HCT116 (cell line): ENCODE measurements around the gene EEFSEC. TPM values are rescaled to one million over a fixed set of nuclear protein-coding genes. Genes with fewer than 3 reads are reported as not detected.

Source experiments
- ATAC-seq: fragments of 200-7000 bp; cut with Tn5 transposase; 2 replicates; pipeline ENCODE4 v1.9.1; 2020; ENCODE audit warnings: mild to moderate bottlenecking, moderate library complexity
- BruUV-seq: library from RNA; stranded (reverse); fragments of 400-500 nt; replicated peaks from 2 replicates; lab custom pipeline; 2021; lab: Mats Ljungman, UMichigan
- CTCF ChIA-PET: fragments of 300-600 bp; sonication (Branson Sonifier 250); formaldehyde crosslinking; loops from one replicate; lab custom pipeline; 2021; ENCODE audit warnings: antibody characterized with exemption; lab: Charles Lee
- POLR2A ChIA-PET: fragments of 300-600, 350-600 bp; sonication (Branson Sonifier 250); formaldehyde crosslinking; loops from one replicate; lab custom pipeline; 2021; ENCODE audit warnings: antibody characterized with exemption; lab: Charles Lee
- RAD21 ChIA-PET, 2 experiments: fragments of 300-600 bp; sonication (Branson Sonifier 250); formaldehyde crosslinking; loops; one replicate each; lab custom pipeline; 2023; ENCODE audit warnings: low total read pairs in 2 of 2; ENCODE audit not compliant: uncharacterized antibody in 2 of 2, unreplicated experiment in 2 of 2, low non-redundant PET in 1 of 2; lab: Charles Lee
- DNase-seq: peaks from one replicate; pipeline ENCODE4 v3.0.0-alpha.2; 2010; ENCODE audit warnings: low read depth, low spot score
- H2AFZ ChIP-seq: fragments of 200-600 bp; shearing (Covaris generic), sonication (generic); 2 replicates; pipeline ENCODE4 v1.6.1; 2017; ENCODE audit warnings: low read depth, mixed run types, mixed read lengths, antibody characterized with exemption, low read length; ENCODE audit not compliant: poor library complexity, severe bottlenecking
- H3K27ac ChIP-seq: 2 replicates; pipeline ENCODE4 v1.5.1; 2012; ENCODE audit warnings: low read depth, low read length
- H3K27me3 ChIP-seq: fragments of 200-600 bp; sonication (generic); 2 replicates; pipeline ENCODE4 v1.6.1; 2016; ENCODE audit warnings: mixed run types, low read length, mixed read lengths; ENCODE audit not compliant: insufficient read depth
- H3K36me3 ChIP-seq, 2 experiments: fragments of 200-500 bp in 1 of 2; fragments of 200-600 bp in 1 of 2; sonication (Bioruptor generic) in 1 of 2; sonication (generic) in 1 of 2; 2 replicates each; pipeline versions ENCODE4 v1.5.1 to v1.6.1; 2014 to 2016; ENCODE audit warnings: low read length in 2 of 2, inconsistent platforms in 1 of 2, mixed read lengths in 1 of 2, mixed run types in 1 of 2; ENCODE audit not compliant: insufficient read depth in 2 of 2, control insufficient read depth in 1 of 2
- H3K4me1 ChIP-seq, 2 experiments: fragments of 200-600 bp in 1 of 2; sonication (generic) in 1 of 2; 2 replicates each; pipeline versions ENCODE4 v1.5.1 to v1.6.1; 2012 to 2017; ENCODE audit warnings: low read length in 2 of 2, inconsistent platforms in 1 of 2, mild to moderate bottlenecking in 1 of 2, mixed read lengths in 1 of 2, mixed run types in 1 of 2, moderate library complexity in 1 of 2; ENCODE audit not compliant: insufficient read depth in 2 of 2, control insufficient read depth in 1 of 2
- H3K4me2 ChIP-seq: fragments of 200-600 bp; sonication (generic); 2 replicates; pipeline ENCODE4 v1.6.1; 2017; ENCODE audit warnings: mixed run types, low read length, mixed read lengths
- H3K4me3 ChIP-seq, 2 experiments: fragments of 200-600 bp in 1 of 2; sonication (generic) in 1 of 2; replicated peaks in 1 of 2; 2 replicates each; pipeline ENCODE4 v1.5.1; 2011 to 2016; ENCODE audit warnings: low read length in 2 of 2, control low read depth in 1 of 2, low read depth in 1 of 2, mild to moderate bottlenecking in 1 of 2, mixed read lengths in 1 of 2, mixed run types in 1 of 2
- H3K79me2 ChIP-seq: fragments of 200-600 bp; sonication (generic); 2 replicates; pipeline ENCODE4 v1.6.1; 2017; ENCODE audit warnings: mild to moderate bottlenecking, mixed run types, low read length, moderate library complexity, mixed read lengths; ENCODE audit not compliant: insufficient read depth
- H3K9ac ChIP-seq: fragments of 200-600 bp; sonication (generic); 2 replicates; pipeline ENCODE4 v1.6.1; 2016; ENCODE audit warnings: low read length, mixed read lengths
- H3K9me2 ChIP-seq: fragments of 200-600 bp; sonication (generic), shearing (Covaris generic); 2 replicates; pipeline ENCODE4 v1.6.1; 2017; ENCODE audit warnings: mixed run types, mild to moderate bottlenecking, moderate library complexity; ENCODE audit not compliant: insufficient read depth
- H3K9me3 ChIP-seq, 2 experiments: fragments of 200-500 bp in 1 of 2; fragments of 200-600 bp in 1 of 2; sonication (Bioruptor generic) in 1 of 2; sonication (generic) in 1 of 2; 2 replicates each; pipeline ENCODE4 v1.6.1; 2014 to 2017; ENCODE audit warnings: low read length in 2 of 2, mixed read lengths in 2 of 2, inconsistent platforms in 1 of 2, low read depth in 1 of 2, mild to moderate bottlenecking in 1 of 2, mixed run types in 1 of 2, moderate library complexity in 1 of 2; ENCODE audit not compliant: control insufficient read depth in 1 of 2, insufficient read depth in 1 of 2
- H4K20me1 ChIP-seq: fragments of 200-600 bp; sonication (generic), shearing (Covaris generic); 2 replicates; pipeline ENCODE4 v1.6.1; 2017; ENCODE audit warnings: mixed run types, mild to moderate bottlenecking, moderate library complexity; ENCODE audit not compliant: insufficient read depth
- EGR1 ChIP-seq: IDR thresholded peaks from 2 replicates; pipeline ENCODE4 v1.6.1; 2012; ENCODE audit warnings: low read depth
- MAX ChIP-seq: IDR thresholded peaks from 2 replicates; pipeline ENCODE4 v1.6.1; 2012
- RAD21 ChIP-seq: IDR thresholded peaks from 2 replicates; pipeline ENCODE4 v1.6.1; 2012; ENCODE audit warnings: low read depth, mild to moderate bottlenecking
- TCF7L2 ChIP-seq: IDR thresholded peaks from 2 replicates; pipeline ENCODE4 v1.7.0; 2011; ENCODE audit warnings: borderline replicate concordance, inconsistent platforms; ENCODE audit not compliant: insufficient read depth, insufficient read length; ENCODE audit errors: extremely low read depth
- YY1 ChIP-seq: IDR thresholded peaks from 2 replicates; pipeline ENCODE4 v1.6.1; 2011; ENCODE audit warnings: low read length, low read depth, moderate library complexity, mild to moderate bottlenecking; ENCODE audit not compliant: insufficient replicate concordance; ENCODE audit errors: extremely low read depth
- intact Hi-C: fragments of 100-400 bp; cut with micrococcal nuclease; formaldehyde crosslinking; loops from 2 replicates; pipeline ENCODE4 v1.10.0; 2022
- total RNA-seq: library from RNA; stranded (reverse); gene quantifications from one replicate; pipeline ENCODE4 v1.2.1, GENCODE V29; 2021; ENCODE audit not compliant: unreplicated experiment

EEFSEC gene
- total RNA-seq, 1 experiment from 2014 or later: 16.1 TPM

- no peaks in the 10 kb centered on the region for H3K27me3 ChIP-seq
- no peaks in the 10 kb centered on the region for H4K20me1 ChIP-seq
- no peaks in the 10 kb centered on the region for H3K9me3 ChIP-seq
- ChIA-PET POLR2A (no interaction called here), RAD21 (no interaction called here), CTCF (interaction anchor here (0.6 kb wide), 1 partner anchor 55 kb away, joined by 3 read pairs; no protein-coding TSS in a partner anchor)
- no peak overlapping the region for H3K27ac ChIP-seq
- DNase-seq: no peak
- BruUV-seq: no TSS peak
- H3K4me3 ChIP-seq: no peak overlapping the region
- H3K4me1 ChIP-seq: no peaks in the 10 kb centered on the region
- H2AFZ ChIP-seq: no peak overlapping the region
- ATAC-seq: no peak
- no peak overlapping the region for H3K9ac ChIP-seq
- intact Hi-C loops: no loop called here
- TF ChIP-seq MAX (no peak), YY1 (no peak)
- H3K9me2 ChIP-seq: no peaks in the 10 kb centered on the region
- no peak overlapping the region for H3K4me2 ChIP-seq
- H3K36me3 ChIP-seq: no peaks in the 10 kb centered on the region
- H3K79me2 ChIP-seq: no peaks in the 10 kb centered on the region
Measured at GRCh38 chr3:128266453-128266852, 113.2 kb downstream of the EEFSEC start.

- no peaks in the 10 kb centered on the region for H4K20me1 ChIP-seq
- intact Hi-C loops: no loop called here
- no peak for TF ChIP-seq TCF7L2
- no peak for TF ChIP-seq RAD21
- no peak for TF ChIP-seq EGR1
- TF ChIP-seq, all 23 proteins: peak for 0
- CTCF ChIA-PET: no interaction called here
- Histone ChIP-seq H3K36me3 (no peaks in the 10 kb centered on the region), H3K4me3 (no peak overlapping the region), H3K27ac (no peak overlapping the region), H2AFZ (no peak overlapping the region), H3K27me3 (no peaks in the 10 kb centered on the region), H3K9me3 (no peaks in the 10 kb centered on the region), H3K4me2 (no peak overlapping the region), H3K4me1 (no peaks in the 10 kb centered on the region), H3K9me2 (no peaks in the 10 kb centered on the region), H3K9ac (no peak overlapping the region), H3K79me2 (no peaks in the 10 kb centered on the region)
- BruUV-seq: no TSS peak
- POLR2A ChIA-PET: no interaction called here
- DNase-seq (no peak), ATAC-seq (no peak)
- RAD21 ChIA-PET: no interaction called here
Measured at GRCh38 chr3:128267541-128267940, 114.3 kb downstream of the EEFSEC start.
